HCT116 (cell line): ENCODE results near the gene APOLD1. TPM values are rescaled to one million over a fixed set of nuclear protein-coding genes. Genes with fewer than 3 reads are reported as not detected.

Source experiments
- ATAC-seq: fragments of 200-7000 bp; cut with Tn5 transposase; 2 replicates; pipeline ENCODE4 v1.9.1; 2020; ENCODE audit warnings: mild to moderate bottlenecking, moderate library complexity
- BruUV-seq: library from RNA; stranded (reverse); fragments of 400-500 nt; replicated peaks from 2 replicates; lab custom pipeline; 2021; lab: Mats Ljungman, UMichigan
- CTCF ChIA-PET: fragments of 300-600 bp; sonication (Branson Sonifier 250); formaldehyde crosslinking; loops from one replicate; lab custom pipeline; 2021; ENCODE audit warnings: antibody characterized with exemption; lab: Charles Lee
- POLR2A ChIA-PET: fragments of 300-600, 350-600 bp; sonication (Branson Sonifier 250); formaldehyde crosslinking; loops from one replicate; lab custom pipeline; 2021; ENCODE audit warnings: antibody characterized with exemption; lab: Charles Lee
- RAD21 ChIA-PET, 2 experiments: fragments of 300-600 bp; sonication (Branson Sonifier 250); formaldehyde crosslinking; loops; one replicate each; lab custom pipeline; 2023; ENCODE audit warnings: low total read pairs in 2 of 2; ENCODE audit not compliant: uncharacterized antibody in 2 of 2, unreplicated experiment in 2 of 2, low non-redundant PET in 1 of 2; lab: Charles Lee
- DNase-seq: peaks from one replicate; pipeline ENCODE4 v3.0.0-alpha.2; 2010; ENCODE audit warnings: low read depth, low spot score
- H2AFZ ChIP-seq: fragments of 200-600 bp; shearing (Covaris generic), sonication (generic); 2 replicates; pipeline ENCODE4 v1.6.1; 2017; ENCODE audit warnings: low read depth, mixed run types, mixed read lengths, antibody characterized with exemption, low read length; ENCODE audit not compliant: poor library complexity, severe bottlenecking
- H3K27ac ChIP-seq: 2 replicates; pipeline ENCODE4 v1.5.1; 2012; ENCODE audit warnings: low read depth, low read length
- H3K27me3 ChIP-seq: fragments of 200-600 bp; sonication (generic); 2 replicates; pipeline ENCODE4 v1.6.1; 2016; ENCODE audit warnings: mixed run types, low read length, mixed read lengths; ENCODE audit not compliant: insufficient read depth
- H3K36me3 ChIP-seq, 2 experiments: fragments of 200-500 bp in 1 of 2; fragments of 200-600 bp in 1 of 2; sonication (Bioruptor generic) in 1 of 2; sonication (generic) in 1 of 2; 2 replicates each; pipeline versions ENCODE4 v1.5.1 to v1.6.1; 2014 to 2016; ENCODE audit warnings: low read length in 2 of 2, inconsistent platforms in 1 of 2, mixed read lengths in 1 of 2, mixed run types in 1 of 2; ENCODE audit not compliant: insufficient read depth in 2 of 2, control insufficient read depth in 1 of 2
- H3K4me1 ChIP-seq, 2 experiments: fragments of 200-600 bp in 1 of 2; sonication (generic) in 1 of 2; 2 replicates each; pipeline versions ENCODE4 v1.5.1 to v1.6.1; 2012 to 2017; ENCODE audit warnings: low read length in 2 of 2, inconsistent platforms in 1 of 2, mild to moderate bottlenecking in 1 of 2, mixed read lengths in 1 of 2, mixed run types in 1 of 2, moderate library complexity in 1 of 2; ENCODE audit not compliant: insufficient read depth in 2 of 2, control insufficient read depth in 1 of 2
- H3K4me2 ChIP-seq: fragments of 200-600 bp; sonication (generic); 2 replicates; pipeline ENCODE4 v1.6.1; 2017; ENCODE audit warnings: mixed run types, low read length, mixed read lengths
- H3K4me3 ChIP-seq, 2 experiments: fragments of 200-600 bp in 1 of 2; sonication (generic) in 1 of 2; replicated peaks in 1 of 2; 2 replicates each; pipeline ENCODE4 v1.5.1; 2011 to 2016; ENCODE audit warnings: low read length in 2 of 2, control low read depth in 1 of 2, low read depth in 1 of 2, mild to moderate bottlenecking in 1 of 2, mixed read lengths in 1 of 2, mixed run types in 1 of 2
- H3K79me2 ChIP-seq: fragments of 200-600 bp; sonication (generic); 2 replicates; pipeline ENCODE4 v1.6.1; 2017; ENCODE audit warnings: mild to moderate bottlenecking, mixed run types, low read length, moderate library complexity, mixed read lengths; ENCODE audit not compliant: insufficient read depth
- H3K9ac ChIP-seq: fragments of 200-600 bp; sonication (generic); 2 replicates; pipeline ENCODE4 v1.6.1; 2016; ENCODE audit warnings: low read length, mixed read lengths
- H3K9me2 ChIP-seq: fragments of 200-600 bp; sonication (generic), shearing (Covaris generic); 2 replicates; pipeline ENCODE4 v1.6.1; 2017; ENCODE audit warnings: mixed run types, mild to moderate bottlenecking, moderate library complexity; ENCODE audit not compliant: insufficient read depth
- H3K9me3 ChIP-seq, 2 experiments: fragments of 200-500 bp in 1 of 2; fragments of 200-600 bp in 1 of 2; sonication (Bioruptor generic) in 1 of 2; sonication (generic) in 1 of 2; 2 replicates each; pipeline ENCODE4 v1.6.1; 2014 to 2017; ENCODE audit warnings: low read length in 2 of 2, mixed read lengths in 2 of 2, inconsistent platforms in 1 of 2, low read depth in 1 of 2, mild to moderate bottlenecking in 1 of 2, mixed run types in 1 of 2, moderate library complexity in 1 of 2; ENCODE audit not compliant: control insufficient read depth in 1 of 2, insufficient read depth in 1 of 2
- H4K20me1 ChIP-seq: fragments of 200-600 bp; sonication (generic), shearing (Covaris generic); 2 replicates; pipeline ENCODE4 v1.6.1; 2017; ENCODE audit warnings: mixed run types, mild to moderate bottlenecking, moderate library complexity; ENCODE audit not compliant: insufficient read depth
- CBX3 ChIP-seq: IDR thresholded peaks from 2 replicates; pipeline ENCODE4 v1.6.1; 2012; ENCODE audit warnings: low read depth
- CEBPB ChIP-seq: IDR thresholded peaks from 2 replicates; pipeline ENCODE4 v1.6.1; 2012; ENCODE audit warnings: low read depth
- ELF1 ChIP-seq: IDR thresholded peaks from 2 replicates; pipeline ENCODE4 v1.6.1; 2012; ENCODE audit warnings: low read depth, borderline replicate concordance
- EZH2 ChIP-seq: fragments of 200-600 bp; sonication (generic); IDR thresholded peaks from 2 replicates; pipeline ENCODE4 v1.6.1; 2017; ENCODE audit warnings: antibody characterized with exemption, mixed run types
- EZH2phosphoT487 ChIP-seq: fragments of 200-600 bp; IDR thresholded peaks from 2 replicates; pipeline ENCODE4 v1.6.1; 2018; ENCODE audit warnings: antibody characterized with exemption, borderline replicate concordance
- FOSL1 ChIP-seq: IDR thresholded peaks from 2 replicates; pipeline ENCODE4 v1.6.1; 2012; ENCODE audit warnings: low read depth
- JUND ChIP-seq: IDR thresholded peaks from 2 replicates; pipeline ENCODE4 v1.6.1; 2012
- POLR2A ChIP-seq: IDR thresholded peaks from 2 replicates; pipeline ENCODE4 v1.7.0; 2011; ENCODE audit warnings: borderline replicate concordance; ENCODE audit not compliant: insufficient read depth, insufficient read length; ENCODE audit errors: extremely low read depth
- POLR2AphosphoS5 ChIP-seq: IDR thresholded peaks from 2 replicates; pipeline ENCODE4 v1.6.1; 2011; ENCODE audit warnings: mild to moderate bottlenecking, low read depth, low read length, moderate library complexity
- RAD21 ChIP-seq: IDR thresholded peaks from 2 replicates; pipeline ENCODE4 v1.6.1; 2012; ENCODE audit warnings: low read depth, mild to moderate bottlenecking
- SIN3A ChIP-seq: IDR thresholded peaks from 2 replicates; pipeline ENCODE4 v1.6.1; 2012; ENCODE audit warnings: low read depth
- SP1 ChIP-seq: IDR thresholded peaks from 2 replicates; pipeline ENCODE4 v1.6.1; 2012; ENCODE audit warnings: low read depth
- SRF ChIP-seq: IDR thresholded peaks from 2 replicates; pipeline ENCODE4 v1.6.1; 2012; ENCODE audit warnings: low read depth
- TCF7L2 ChIP-seq: IDR thresholded peaks from 2 replicates; pipeline ENCODE4 v1.7.0; 2011; ENCODE audit warnings: borderline replicate concordance, inconsistent platforms; ENCODE audit not compliant: insufficient read depth, insufficient read length; ENCODE audit errors: extremely low read depth
- YY1 ChIP-seq: IDR thresholded peaks from 2 replicates; pipeline ENCODE4 v1.6.1; 2011; ENCODE audit warnings: low read length, low read depth, moderate library complexity, mild to moderate bottlenecking; ENCODE audit not compliant: insufficient replicate concordance; ENCODE audit errors: extremely low read depth
- ZNF274 ChIP-seq: fragments of 200-500 bp; sonication (Bioruptor generic); IDR thresholded peaks from 2 replicates; pipeline ENCODE4 v1.6.1; 2014; ENCODE audit warnings: mild to moderate bottlenecking, low read depth, low read length, inconsistent platforms
- intact Hi-C: fragments of 100-400 bp; cut with micrococcal nuclease; formaldehyde crosslinking; loops from 2 replicates; pipeline ENCODE4 v1.10.0; 2022
- total RNA-seq: library from RNA; stranded (reverse); gene quantifications from one replicate; pipeline ENCODE4 v1.2.1, GENCODE V29; 2021; ENCODE audit not compliant: unreplicated experiment
- TF ChIP-seq, protein P1 (sequence below): IDR thresholded peaks from 2 replicates; pipeline ENCODE4 v1.6.1; 2012; ENCODE audit warnings: low read depth
- TF ChIP-seq, protein P2 (sequence below): IDR thresholded peaks from 2 replicates; pipeline ENCODE4 v1.6.1; 2012
- TF ChIP-seq, protein P3 (sequence below), 3 experiments: fragments of 200-600 bp in 1 of 3; sonication (generic) in 1 of 3; IDR thresholded peaks in 2 of 3; conservative IDR thresholded peaks in 1 of 3; 2 replicates each; pipeline ENCODE4 v1.5.1; 2012 to 2017; ENCODE audit warnings: low read depth in 2 of 3, low read length in 2 of 3, antibody characterized with exemption in 1 of 3, borderline replicate concordance in 1 of 3, control low read depth in 1 of 3, mild to moderate bottlenecking in 1 of 3, mixed read lengths in 1 of 3, mixed run types in 1 of 3, moderate library complexity in 1 of 3; ENCODE audit not compliant: insufficient read depth in 1 of 3

Gene APOLD1
- total RNA-seq, 1 experiment from 2014 or later, result 3.9 TPM

DNA sequence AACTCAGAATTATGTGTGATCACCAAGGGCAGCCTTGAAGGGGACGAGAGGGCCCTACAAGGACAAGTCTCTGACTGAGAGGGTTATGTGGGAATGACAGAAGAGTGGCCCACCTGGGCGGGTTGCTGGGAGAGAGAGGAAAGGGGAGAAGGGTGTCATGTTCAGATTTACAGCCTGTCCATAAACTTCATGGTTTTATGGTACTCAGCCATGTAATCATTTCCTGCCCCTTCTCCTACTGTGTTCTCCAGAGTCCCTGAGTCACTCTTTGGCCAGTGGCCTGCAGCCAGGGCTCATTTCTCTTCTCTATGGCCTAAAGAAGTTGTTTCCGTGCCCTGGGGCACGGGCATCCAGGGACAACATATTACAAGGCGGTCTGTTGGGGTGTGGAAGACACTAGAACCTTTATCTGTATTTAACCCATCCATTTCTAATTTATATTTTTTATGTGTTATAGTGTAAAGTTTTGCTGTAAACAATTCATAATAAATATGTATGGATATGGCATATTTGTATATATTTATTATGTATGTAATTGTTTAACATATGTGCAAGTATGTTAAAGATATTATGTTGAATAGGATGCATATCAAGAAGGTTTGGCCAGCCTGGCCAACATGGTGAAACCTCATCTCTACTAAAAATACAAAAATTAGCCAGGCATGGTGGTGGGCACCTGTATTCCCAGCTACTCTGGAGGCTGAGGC, 54.6 kb downstream of the APOLD1 start (continued):
- TF ChIP-seq CBX3 (peak; percentile 82), ELF1 (no peak; the same call in 1 of the 2 replicates), YY1 (peak; percentile 61)
- TF ChIP-seq, all 23 proteins: peak for 11

DNA sequence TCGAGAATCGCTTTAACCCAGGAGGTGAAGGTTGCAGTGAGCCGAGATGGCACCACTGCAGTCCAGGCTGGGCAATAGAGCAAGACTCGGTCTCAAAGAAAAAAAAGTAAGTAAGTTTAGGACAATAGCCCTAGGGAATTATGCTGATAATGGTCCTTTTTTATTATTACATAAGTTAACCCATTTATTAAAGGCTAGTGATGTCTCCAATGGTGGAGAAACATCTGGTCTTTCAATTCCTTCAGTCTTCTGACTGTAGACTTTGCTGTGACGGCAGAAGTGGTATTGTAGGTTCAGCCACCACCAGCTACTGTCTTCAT, 55.1 kb downstream of the APOLD1 start:
- intact Hi-C loops, result loop anchor here (1.0 to 2.0 kb wide), 2 partner anchors 32 to 51 kb away; partner anchors contain the start of gene GPRC5A
- TF ChIP-seq ELF1, result no peak
- no peak for TF ChIP-seq JUND
- TF ChIP-seq, protein P1, sequence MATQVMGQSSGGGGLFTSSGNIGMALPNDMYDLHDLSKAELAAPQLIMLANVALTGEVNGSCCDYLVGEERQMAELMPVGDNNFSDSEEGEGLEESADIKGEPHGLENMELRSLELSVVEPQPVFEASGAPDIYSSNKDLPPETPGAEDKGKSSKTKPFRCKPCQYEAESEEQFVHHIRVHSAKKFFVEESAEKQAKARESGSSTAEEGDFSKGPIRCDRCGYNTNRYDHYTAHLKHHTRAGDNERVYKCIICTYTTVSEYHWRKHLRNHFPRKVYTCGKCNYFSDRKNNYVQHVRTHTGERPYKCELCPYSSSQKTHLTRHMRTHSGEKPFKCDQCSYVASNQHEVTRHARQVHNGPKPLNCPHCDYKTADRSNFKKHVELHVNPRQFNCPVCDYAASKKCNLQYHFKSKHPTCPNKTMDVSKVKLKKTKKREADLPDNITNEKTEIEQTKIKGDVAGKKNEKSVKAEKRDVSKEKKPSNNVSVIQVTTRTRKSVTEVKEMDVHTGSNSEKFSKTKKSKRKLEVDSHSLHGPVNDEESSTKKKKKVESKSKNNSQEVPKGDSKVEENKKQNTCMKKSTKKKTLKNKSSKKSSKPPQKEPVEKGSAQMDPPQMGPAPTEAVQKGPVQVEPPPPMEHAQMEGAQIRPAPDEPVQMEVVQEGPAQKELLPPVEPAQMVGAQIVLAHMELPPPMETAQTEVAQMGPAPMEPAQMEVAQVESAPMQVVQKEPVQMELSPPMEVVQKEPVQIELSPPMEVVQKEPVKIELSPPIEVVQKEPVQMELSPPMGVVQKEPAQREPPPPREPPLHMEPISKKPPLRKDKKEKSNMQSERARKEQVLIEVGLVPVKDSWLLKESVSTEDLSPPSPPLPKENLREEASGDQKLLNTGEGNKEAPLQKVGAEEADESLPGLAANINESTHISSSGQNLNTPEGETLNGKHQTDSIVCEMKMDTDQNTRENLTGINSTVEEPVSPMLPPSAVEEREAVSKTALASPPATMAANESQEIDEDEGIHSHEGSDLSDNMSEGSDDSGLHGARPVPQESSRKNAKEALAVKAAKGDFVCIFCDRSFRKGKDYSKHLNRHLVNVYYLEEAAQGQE, result no peak
- TF ChIP-seq EZH2phosphoT487, result no peak
- no peak for TF ChIP-seq FOSL1
- TF ChIP-seq, protein P2, sequence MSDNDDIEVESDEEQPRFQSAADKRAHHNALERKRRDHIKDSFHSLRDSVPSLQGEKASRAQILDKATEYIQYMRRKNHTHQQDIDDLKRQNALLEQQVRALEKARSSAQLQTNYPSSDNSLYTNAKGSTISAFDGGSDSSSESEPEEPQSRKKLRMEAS, result no peak
- TF ChIP-seq SIN3A, result no peak
- no peak for TF ChIP-seq RAD21
- no peak for TF ChIP-seq CEBPB
- TF ChIP-seq CBX3, result no peak
- TF ChIP-seq EZH2, result no peak
- TF ChIP-seq POLR2AphosphoS5, result no peak
- TF ChIP-seq SRF, result no peak
- TF ChIP-seq SP1, result no peak
- TF ChIP-seq, protein P3, sequence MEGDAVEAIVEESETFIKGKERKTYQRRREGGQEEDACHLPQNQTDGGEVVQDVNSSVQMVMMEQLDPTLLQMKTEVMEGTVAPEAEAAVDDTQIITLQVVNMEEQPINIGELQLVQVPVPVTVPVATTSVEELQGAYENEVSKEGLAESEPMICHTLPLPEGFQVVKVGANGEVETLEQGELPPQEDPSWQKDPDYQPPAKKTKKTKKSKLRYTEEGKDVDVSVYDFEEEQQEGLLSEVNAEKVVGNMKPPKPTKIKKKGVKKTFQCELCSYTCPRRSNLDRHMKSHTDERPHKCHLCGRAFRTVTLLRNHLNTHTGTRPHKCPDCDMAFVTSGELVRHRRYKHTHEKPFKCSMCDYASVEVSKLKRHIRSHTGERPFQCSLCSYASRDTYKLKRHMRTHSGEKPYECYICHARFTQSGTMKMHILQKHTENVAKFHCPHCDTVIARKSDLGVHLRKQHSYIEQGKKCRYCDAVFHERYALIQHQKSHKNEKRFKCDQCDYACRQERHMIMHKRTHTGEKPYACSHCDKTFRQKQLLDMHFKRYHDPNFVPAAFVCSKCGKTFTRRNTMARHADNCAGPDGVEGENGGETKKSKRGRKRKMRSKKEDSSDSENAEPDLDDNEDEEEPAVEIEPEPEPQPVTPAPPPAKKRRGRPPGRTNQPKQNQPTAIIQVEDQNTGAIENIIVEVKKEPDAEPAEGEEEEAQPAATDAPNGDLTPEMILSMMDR (IDR thresholded peaks at IDR 0.05 in 2 of 3, conservative IDR thresholded peaks at IDR 0.05 in 1 of 3; ENCODE audit: borderline replicate concordance in 1 of 3, insufficient read depth in 1 of 3, low read depth in 2 of 3, low read length in 2 of 3), result no peak
- no peak for TF ChIP-seq ZNF274
- TF ChIP-seq POLR2A, result no peak
- TF ChIP-seq TCF7L2, result no peak

More for the DNA sequence above, 55.1 kb downstream of the APOLD1 start:
- no peak overlapping the region for H2AFZ ChIP-seq
- peak overlapping the region; percentile 85 for H3K27ac ChIP-seq
- no peak overlapping the region for H3K4me3 ChIP-seq
- DNase-seq, result no peak
- no peaks in the 10 kb centered on the region for H3K27me3 ChIP-seq
- H3K4me2 ChIP-seq, result peak overlapping the region; percentile 77
- peaks cover 81 to 92% of the 10 kb centered on the region in 2 experiments for H3K4me1 ChIP-seq
- H3K79me2 ChIP-seq, result peaks cover 12% of the 10 kb centered on the region
- CTCF ChIA-PET, result no interaction called here
- no peaks in the 10 kb centered on the region for H4K20me1 ChIP-seq
- 0 out of 4 replicates have a peak, but pooled peaks cover 0 to 13% of the 10 kb centered on the region in 2 experiments for H3K36me3 ChIP-seq
- RAD21 ChIA-PET, result no interaction called here
- BruUV-seq, result no TSS peak
- POLR2A ChIA-PET, result interaction anchor here (0.9 to 2.5 kb wide), 2 partner anchors 50 to 59 kb away, joined by 4 to 7 read pairs; partner anchors contain the start of gene GPRC5A
- H3K9me2 ChIP-seq, result no peaks in the 10 kb centered on the region
- H3K9ac ChIP-seq, result peak overlapping the region; percentile 66
- ATAC-seq, result no peak
- H3K9me3 ChIP-seq, result no peaks in the 10 kb centered on the region
